Measurements from ENCODE around the gene LDLRAD4.

The LDLRAD4 gene

GRCh38 chr18:13218368-13218991, at the start of gene LDLRAD4:
LDLRAD4 (plus strand) TSS chr18:13218760.
- TF ChIP-seq USF1 (IDR thresholded peaks at IDR 0.05) (no peak), MAX (IDR thresholded peaks at IDR 0.05) (peak; percentile 33; the same call in 1 of the 2 replicates), ZBTB7A (IDR thresholded peaks at IDR 0.05; ENCODE audit: low read depth) (peak; percentile 7; the same call in 1 of the 2 replicates)

DNA sequence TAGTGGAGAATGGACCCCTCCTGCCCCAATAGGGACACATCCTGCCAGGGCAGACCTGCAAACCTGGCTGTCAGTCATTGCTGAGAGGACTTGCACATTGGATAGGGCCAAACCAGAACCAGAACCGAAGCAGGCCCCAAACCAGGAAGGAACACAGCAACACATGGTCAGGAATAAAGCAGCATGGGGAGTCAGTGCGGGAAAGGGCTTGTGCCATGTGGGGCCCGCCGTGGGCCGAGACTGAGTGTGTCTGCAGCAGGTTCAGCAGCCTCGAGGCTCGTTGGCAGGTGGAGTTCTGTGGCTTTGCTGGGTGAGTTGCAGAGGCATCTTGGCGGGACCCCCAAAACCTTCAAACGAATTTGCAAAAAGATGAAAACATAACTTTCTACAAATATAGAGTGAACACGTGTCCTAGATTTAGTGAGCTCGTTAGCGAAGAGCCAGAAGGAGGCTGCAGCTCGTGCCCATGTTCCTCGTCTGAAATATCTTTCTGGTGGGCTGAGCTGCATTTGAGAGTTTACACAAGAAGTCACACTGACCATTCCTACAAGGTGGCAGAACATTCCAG, 44.9 kb upstream of the LDLRAD4 start:
- TF ChIP-seq NFIC (IDR thresholded peaks at IDR 0.05), result no peak
- TF ChIP-seq TEAD4 (IDR thresholded peaks at IDR 0.05), result no peak
- TF ChIP-seq RAD21 (IDR thresholded peaks at IDR 0.05; ENCODE audit: low read depth), result no peak
- no peak for TF ChIP-seq USF1 (IDR thresholded peaks at IDR 0.05)
- TF ChIP-seq ZBTB7A (IDR thresholded peaks at IDR 0.05; ENCODE audit: low read depth), result no peak
- TF ChIP-seq YY1 (IDR thresholded peaks at IDR 0.05; ENCODE audit: low read depth), result no peak
- no peak for TF ChIP-seq EGR1 (IDR thresholded peaks at IDR 0.05)
- no peak for TF ChIP-seq TAF1 (IDR thresholded peaks at IDR 0.05; ENCODE audit: low read depth)
- no peak for TF ChIP-seq EP300 (IDR thresholded peaks at IDR 0.05; ENCODE audit: borderline replicate concordance)
- TF ChIP-seq, protein P1, sequence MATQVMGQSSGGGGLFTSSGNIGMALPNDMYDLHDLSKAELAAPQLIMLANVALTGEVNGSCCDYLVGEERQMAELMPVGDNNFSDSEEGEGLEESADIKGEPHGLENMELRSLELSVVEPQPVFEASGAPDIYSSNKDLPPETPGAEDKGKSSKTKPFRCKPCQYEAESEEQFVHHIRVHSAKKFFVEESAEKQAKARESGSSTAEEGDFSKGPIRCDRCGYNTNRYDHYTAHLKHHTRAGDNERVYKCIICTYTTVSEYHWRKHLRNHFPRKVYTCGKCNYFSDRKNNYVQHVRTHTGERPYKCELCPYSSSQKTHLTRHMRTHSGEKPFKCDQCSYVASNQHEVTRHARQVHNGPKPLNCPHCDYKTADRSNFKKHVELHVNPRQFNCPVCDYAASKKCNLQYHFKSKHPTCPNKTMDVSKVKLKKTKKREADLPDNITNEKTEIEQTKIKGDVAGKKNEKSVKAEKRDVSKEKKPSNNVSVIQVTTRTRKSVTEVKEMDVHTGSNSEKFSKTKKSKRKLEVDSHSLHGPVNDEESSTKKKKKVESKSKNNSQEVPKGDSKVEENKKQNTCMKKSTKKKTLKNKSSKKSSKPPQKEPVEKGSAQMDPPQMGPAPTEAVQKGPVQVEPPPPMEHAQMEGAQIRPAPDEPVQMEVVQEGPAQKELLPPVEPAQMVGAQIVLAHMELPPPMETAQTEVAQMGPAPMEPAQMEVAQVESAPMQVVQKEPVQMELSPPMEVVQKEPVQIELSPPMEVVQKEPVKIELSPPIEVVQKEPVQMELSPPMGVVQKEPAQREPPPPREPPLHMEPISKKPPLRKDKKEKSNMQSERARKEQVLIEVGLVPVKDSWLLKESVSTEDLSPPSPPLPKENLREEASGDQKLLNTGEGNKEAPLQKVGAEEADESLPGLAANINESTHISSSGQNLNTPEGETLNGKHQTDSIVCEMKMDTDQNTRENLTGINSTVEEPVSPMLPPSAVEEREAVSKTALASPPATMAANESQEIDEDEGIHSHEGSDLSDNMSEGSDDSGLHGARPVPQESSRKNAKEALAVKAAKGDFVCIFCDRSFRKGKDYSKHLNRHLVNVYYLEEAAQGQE (IDR thresholded peaks at IDR 0.05; ENCODE audit: low read depth), result no peak
- no peak for TF ChIP-seq TCF12 (IDR thresholded peaks at IDR 0.05; ENCODE audit: low read depth)
- TF ChIP-seq MAX (IDR thresholded peaks at IDR 0.05), result no peak
- TF ChIP-seq FOXM1 (IDR thresholded peaks at IDR 0.05; ENCODE audit: borderline replicate concordance, low read depth), result no peak
- TF ChIP-seq CREB1 (IDR thresholded peaks at IDR 0.05; ENCODE audit: low read depth), result no peak
- TF ChIP-seq CEBPB (IDR thresholded peaks at IDR 0.05), result no peak

DNA sequence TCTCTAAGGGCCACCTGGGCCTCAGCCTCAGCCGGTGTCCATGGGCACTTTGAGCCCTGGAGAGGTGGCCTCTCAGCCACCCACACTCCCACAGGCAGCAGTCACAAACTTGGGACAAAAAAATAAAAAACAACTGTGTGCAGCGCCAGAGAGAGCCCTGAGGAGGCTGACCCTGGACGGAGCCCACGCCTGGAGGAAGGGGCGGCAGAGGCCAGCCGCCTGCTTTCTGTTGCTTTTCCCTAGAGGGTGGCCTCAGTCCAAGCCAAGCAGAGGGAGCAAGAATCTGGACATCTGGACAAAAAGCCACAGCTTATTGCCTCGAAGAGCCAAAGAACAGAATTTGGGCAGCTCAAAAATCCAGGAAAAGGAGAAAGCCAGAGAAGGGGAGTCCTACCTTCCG, 43.3 kb upstream of the LDLRAD4 start:
- TF ChIP-seq ZBTB7A (IDR thresholded peaks at IDR 0.05; ENCODE audit: low read depth), result no peak
- no peak for TF ChIP-seq FOXM1 (IDR thresholded peaks at IDR 0.05; ENCODE audit: borderline replicate concordance, low read depth)
- TF ChIP-seq CREB1 (IDR thresholded peaks at IDR 0.05; ENCODE audit: low read depth), result no peak
- TF ChIP-seq, protein P1 (IDR thresholded peaks at IDR 0.05; ENCODE audit: low read depth), result no peak
- no peak for TF ChIP-seq MAX (IDR thresholded peaks at IDR 0.05)

DNA sequence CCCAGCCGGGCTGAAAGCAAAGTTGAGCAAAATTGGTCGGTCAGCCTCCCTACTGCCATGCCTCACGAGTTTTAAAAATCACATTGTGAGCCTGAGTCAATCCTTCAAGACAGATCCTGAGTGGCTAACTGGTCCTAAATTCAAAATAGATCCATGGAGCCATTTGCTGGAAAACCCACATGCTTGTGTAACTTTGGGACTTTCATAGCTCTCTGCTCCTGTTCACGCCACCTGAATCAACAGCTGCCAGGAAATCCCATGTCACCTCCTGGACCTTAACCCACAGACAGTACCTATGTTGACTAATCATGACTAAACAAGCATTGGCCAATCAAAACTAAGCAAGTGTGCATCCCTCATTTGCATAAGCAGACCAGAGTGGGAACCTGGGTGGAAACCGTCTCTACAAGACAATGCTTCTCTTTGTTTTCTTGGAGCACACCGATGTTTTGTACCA, 42.8 kb upstream of the LDLRAD4 start:
- TF ChIP-seq ZBTB7A (IDR thresholded peaks at IDR 0.05; ENCODE audit: low read depth) (no peak), RAD21 (IDR thresholded peaks at IDR 0.05; ENCODE audit: low read depth) (no peak), TCF12 (IDR thresholded peaks at IDR 0.05; ENCODE audit: low read depth) (no peak), MAX (IDR thresholded peaks at IDR 0.05) (no peak), FOXM1 (IDR thresholded peaks at IDR 0.05; ENCODE audit: borderline replicate concordance, low read depth) (no peak), USF1 (IDR thresholded peaks at IDR 0.05) (no peak)
- TF ChIP-seq, protein P1 (IDR thresholded peaks at IDR 0.05; ENCODE audit: low read depth), result no peak
